ENCODE results near the gene WASL. TPM values are rescaled to one million over a fixed set of nuclear protein-coding genes. Genes with fewer than 3 reads are reported as not detected.
A peak's percentile ranks its signal among the peaks of the same experiment; 100 is the strongest.
"Not testable (repeated sequence)": the region's sequence is repeated elsewhere in the genome, so short reads cannot be mapped to it uniquely, and the experiment has no call there.

Gene WASL
- total RNA-seq, 1 experiment from 2014 or later = 19.7 TPM

- no peak for DNase-seq (ENCODE audit: low read depth)
These were observed 90.8 kb downstream of the WASL start for GRCh38 chr7:123658023-123658422.

GRCh38 chr7:123657304-123657685 is 91.5 kb downstream of the WASL start:
- no peak for DNase-seq (ENCODE audit: low read depth)

DNA sequence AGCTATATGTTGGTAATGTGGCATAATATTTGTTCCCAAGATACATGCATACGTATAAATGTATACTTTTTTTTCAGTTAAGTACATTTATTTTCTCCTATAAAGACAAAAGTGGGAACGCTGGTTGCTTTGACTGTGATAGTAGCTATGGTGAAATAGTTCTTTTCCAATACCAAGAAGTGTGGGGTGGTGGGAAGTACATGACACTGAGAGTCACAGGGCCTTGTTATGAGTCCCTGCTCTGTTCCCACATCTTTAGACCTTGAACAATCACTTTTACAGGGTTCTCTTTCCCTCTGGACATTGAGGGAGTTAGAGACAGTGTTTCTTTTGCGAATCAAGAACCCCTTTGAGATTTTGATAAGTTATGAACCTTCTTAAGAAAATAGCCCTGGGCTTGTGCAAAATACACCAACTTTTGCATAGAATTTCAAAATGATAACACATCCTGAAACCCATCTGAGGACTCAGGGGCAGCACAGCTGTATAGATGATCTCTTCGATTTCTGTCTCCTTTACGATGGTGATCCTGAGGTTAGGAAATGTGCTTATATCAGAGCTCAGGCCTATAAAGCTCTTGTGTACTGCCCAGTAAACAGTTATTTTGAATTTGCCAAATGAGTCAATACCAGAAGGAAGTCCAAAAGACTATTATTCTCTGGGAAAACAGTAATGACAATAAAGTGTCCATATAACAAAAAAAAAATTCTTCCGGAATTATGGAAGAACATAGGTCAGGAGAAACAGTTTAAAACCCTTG is 92.1 kb downstream of the WASL start:
- no peak for DNase-seq (ENCODE audit: low read depth)

DNA sequence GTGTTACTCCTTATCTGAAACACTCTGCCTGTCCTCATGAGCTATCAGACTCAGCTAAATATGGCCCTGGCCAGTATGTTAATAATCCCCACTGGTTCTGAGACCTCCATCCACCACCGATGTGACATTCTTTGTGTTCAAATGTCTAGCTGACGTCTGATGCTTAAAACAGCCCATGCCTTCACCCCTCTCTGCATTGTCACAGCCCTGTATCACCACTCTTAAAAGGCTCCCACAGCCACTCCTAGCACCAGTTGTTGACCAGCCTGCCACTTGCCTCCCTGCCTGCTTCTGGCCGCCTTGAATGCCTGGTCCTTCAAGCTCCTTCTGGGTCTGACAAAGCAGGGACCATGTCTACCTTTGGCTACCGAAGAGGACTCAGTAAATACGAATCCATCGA is 93.2 kb downstream of the WASL start, which contains the start of gene LMOD2:
Gene LMOD2, plus strand, starts transcription at position 253 of the 400 bp plus-strand sequence. Its CDS starts 98 bp downstream, at position 351.
- DNase-seq (ENCODE audit: low read depth) = no peak

DNA sequence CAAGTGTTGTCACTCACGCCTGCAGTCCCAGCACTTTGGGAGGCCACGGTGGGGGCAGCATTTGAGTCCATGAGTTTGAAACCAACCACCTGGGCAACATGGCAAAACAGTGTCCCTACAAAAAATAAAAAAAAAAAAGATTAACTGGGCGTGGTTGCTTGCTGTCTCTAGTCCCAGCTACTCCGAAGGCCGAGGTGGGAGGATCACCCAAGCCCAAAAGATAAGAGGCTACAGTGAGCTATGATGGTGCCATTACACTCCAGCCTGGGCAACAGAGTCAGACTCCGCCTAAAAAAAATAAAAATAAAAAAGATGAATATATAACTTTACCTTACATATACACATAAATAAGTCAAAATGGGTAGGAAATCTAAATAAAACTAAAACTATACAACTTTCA is 95.6 kb downstream of the WASL start:
- no peak for DNase-seq (ENCODE audit: low read depth)

- no peak for DNase-seq (ENCODE audit: low read depth)
These were observed 96.4 kb downstream of the WASL start for GRCh38 chr7:123652406-123652805.

DNA sequence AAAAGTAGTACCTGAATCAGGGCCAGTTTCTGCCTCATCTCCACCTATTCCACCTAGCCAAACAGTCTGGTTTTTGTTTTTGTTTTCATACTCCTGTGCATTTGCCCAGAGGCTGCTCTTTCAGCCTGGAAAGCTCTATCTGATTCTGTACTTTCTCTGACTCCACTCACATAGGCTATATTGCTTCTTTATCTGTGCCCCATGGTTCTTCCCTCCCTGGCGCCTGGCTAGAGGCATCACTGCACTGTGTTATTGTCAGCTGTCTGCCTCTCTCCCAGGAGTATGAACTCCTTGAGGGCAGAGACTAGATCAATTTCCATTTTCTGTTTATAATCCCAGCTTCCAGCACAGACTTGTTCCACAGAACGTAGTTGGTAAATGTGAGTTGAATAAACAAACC is 98.2 kb downstream of the WASL start:
- DNase-seq (ENCODE audit: low read depth) = no peak

DNA sequence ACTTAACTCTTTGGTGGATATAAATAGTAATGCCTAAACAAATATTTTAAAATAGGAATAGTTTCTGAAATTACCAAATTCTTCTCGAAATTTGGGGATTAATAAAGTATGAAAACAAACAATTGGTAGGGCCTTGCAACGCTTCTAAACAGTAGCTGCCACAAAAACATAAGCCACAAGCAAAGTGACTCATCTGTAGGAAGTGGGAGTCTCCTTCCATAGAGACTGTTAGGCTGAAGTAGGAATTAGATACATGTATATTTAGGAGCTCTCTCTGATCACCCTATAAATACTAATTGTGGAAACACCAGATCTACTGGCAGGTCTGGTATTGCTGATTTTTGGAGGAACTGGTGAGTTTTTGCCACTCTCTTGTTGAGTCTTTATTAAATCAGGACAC is 98.8 kb downstream of the WASL start:
- DNase-seq (ENCODE audit: low read depth) = peak; percentile 44

- peak; percentile 44 for DNase-seq (ENCODE audit: low read depth)
These were observed 101.6 kb downstream of the WASL start for GRCh38 chr7:123647106-123647730.

DNA sequence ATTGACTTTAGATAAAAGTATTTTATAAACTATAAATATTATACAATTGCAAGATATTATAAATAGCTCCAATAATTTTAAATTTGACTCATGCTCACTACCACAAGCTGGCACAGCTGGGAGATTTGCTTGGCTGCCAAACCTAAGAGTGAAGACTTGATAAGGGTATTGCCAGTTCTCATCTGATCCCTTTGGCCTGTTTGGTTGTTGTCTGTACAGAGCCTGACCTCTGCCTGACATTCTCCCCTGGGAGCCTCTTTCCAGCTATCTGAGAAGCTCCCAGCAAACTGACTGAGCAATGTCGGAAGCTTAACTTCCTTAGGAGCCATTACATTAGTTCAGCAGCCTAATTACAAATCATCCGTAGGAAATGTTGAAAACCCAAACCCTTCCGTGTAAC is 103.3 kb downstream of the WASL start:
- DNase-seq (ENCODE audit: low read depth) = no peak

DNA sequence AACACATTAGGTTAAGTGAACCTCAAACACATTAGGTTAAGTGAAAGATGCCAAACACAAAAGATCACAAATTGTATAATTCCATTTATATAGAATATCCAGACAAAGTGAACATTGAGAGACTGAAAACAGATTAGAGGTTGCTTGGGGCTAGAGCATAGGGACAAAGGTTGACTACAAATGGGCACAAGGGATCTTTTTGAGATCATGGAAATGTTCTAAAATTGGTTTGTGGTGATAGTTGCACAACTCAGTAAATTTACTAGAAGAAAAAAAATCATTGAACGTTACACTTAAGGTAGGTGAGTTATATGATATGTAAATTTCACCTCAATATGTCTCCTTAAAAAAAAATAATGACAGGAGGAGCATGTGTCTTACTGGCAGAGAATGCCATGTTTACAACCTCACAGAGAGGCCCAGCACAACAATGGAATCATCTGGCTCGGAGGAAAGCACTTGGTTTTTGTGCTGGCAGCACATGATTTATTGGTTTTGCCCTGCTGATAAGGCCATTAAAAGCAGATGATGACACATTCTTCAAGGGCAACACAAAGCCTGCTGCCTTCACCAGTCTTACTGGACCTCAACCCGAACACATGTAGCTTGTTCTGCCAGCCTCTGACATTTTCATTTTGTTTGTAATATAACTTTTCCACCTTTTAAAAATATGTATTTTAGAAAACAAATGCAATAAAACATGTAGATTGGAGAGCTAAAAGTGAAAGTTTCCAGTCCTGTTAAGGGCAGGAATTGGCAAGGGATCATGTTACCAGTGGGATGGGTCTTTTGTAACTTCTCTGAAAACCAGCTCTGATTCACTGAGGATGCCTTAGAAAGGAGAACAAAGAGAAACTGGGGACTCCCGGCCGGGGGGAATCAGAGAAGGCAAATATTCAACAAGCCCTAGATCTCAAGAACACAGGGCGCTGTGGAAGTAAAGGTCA is 105.0 kb downstream of the WASL start:
- peak; percentile 79 for DNase-seq (ENCODE audit: low read depth)

DNA sequence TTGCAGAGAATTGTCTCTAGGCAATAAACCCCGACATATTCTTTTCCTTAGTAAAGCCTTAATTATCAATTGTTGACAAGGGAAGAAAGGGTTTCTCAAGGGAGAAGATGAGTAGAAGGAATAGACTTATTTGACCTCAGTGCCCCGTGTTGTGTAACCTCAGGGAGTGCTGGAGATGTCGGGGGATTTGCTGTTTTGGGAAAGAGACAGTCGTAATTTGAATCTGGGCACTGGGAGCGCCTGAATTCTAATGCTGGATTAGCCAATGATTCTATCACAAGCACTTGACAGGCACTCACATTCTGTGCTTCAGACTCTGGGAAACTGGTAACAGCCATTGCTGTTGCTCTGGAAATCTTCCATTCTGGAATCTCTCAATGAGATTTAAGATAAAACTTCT is 106.9 kb downstream of the WASL start:
- DNase-seq (ENCODE audit: low read depth) = no peak

DNA sequence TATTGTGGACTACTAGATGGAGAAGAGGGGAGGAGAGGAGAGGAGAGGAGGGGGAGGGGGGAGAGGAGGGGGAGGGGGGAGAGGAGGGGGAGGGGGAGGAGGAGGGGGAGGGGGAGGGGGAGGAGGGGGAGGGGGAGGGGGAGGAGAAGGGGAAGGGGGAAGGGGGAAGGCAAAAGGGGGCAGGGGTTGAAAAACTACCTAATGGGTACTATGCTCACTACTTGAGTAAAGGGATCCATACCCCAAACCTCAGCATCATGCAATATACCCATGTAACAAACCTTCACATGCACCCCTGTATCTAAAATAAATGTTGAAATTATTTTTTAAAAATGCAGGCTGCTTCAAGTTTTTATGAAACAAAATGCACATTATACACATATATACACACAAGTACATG is 108.2 kb downstream of the WASL start:
- no peak for DNase-seq (ENCODE audit: low read depth)

- DNase-seq (ENCODE audit: low read depth) = no peak
These were observed 109.2 kb downstream of the WASL start for GRCh38 chr7:123639631-123640030.

GRCh38 chr7:123637878-123638277 is 110.9 kb downstream of the WASL start:
- DNase-seq (ENCODE audit: low read depth) = no peak

- DNase-seq (ENCODE audit: low read depth) = no peak
These were observed 111.6 kb downstream of the WASL start for GRCh38 chr7:123637203-123637602.

DNA sequence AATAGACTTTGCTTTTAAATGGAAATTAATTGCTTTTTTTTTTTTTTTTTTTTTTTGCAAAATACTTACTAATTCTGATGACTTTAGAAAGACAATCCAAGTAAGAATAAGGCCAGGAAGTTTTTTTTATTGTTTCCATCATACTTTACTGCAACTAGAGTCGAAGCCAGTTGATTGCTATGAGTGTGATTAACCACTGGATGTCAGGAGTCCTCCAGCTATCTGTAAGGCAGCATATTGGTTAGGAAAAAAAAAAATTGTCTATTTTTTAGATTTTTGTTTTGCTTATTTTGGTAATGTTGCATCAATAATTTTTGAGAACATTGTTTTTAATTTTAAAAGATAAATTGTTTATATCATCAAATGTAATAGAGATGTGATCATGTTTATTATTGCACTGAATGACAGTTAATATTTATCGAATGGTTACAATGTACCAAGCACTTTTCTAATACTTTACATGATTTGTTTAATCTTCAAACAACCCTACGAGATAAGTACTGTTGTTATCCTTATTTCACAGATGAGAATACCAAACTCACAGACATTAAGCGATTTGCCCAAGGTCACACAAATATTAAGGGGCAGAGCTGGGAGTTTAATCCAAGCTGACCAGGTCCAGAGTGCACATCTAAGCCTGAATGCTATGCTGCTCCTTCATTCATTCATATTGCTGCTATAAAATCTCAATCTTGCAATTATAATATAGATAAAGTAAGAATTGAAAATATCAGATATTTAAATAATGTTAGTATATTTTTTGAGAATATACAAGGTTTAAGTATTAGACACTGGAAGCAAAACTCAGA is 113.0 kb downstream of the WASL start:
- DNase-seq (ENCODE audit: low read depth) = peak; percentile 36

GRCh38 chr7:123634011-123634573 is 114.7 kb downstream of the WASL start:
- DNase-seq (ENCODE audit: low read depth) = not testable (repeated sequence)

GRCh38 chr7:123633553-123633952 is 115.2 kb downstream of the WASL start:
- peak; percentile 54 for DNase-seq (ENCODE audit: low read depth)

DNA sequence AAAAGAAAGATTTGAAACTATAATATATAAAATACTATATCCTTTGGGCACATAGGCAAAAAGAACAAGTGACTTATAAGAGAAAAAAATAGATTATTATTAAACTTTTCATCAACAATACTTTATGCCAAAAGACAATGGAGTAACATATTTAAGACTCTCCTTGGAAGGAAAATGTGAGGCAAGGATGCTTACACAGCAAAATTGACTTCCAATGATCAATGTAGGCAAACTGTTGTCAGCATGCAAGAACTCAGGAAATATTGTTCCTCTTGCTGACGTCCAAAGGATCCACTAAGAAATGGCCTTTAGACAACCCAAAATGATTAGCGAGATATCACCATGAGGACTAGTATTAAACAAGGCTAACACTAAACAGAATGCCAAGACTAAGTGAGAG is 116.0 kb downstream of the WASL start:
- no peak for DNase-seq (ENCODE audit: low read depth)

All from M059J (cell line).